SK-N-SH (cell line): ENCODE data around the gene MYADML2.

Experiments
- EP300 ChIP-seq, 2 experiments: IDR thresholded peaks; 2 replicates each; pipeline versions ENCODE4 v1.4.0 to v1.6.1; 2012; ENCODE audit warnings: borderline replicate concordance in 1 of 2, low read depth in 1 of 2, low read length in 1 of 2
- GABPA ChIP-seq: IDR thresholded peaks from 2 replicates; pipeline ENCODE4 v1.4.0; 2012; ENCODE audit warnings: low read depth, mild to moderate bottlenecking
- MEF2A ChIP-seq: IDR thresholded peaks from 2 replicates; pipeline ENCODE4 v1.4.0; 2012; ENCODE audit warnings: low read depth, borderline replicate concordance
- MXI1 ChIP-seq: IDR thresholded peaks from 2 replicates; pipeline ENCODE4 v1.6.1; 2012; ENCODE audit warnings: mild to moderate bottlenecking, low read depth, low read length, improper control_type of control experiment
- NFIC ChIP-seq: IDR thresholded peaks from 2 replicates; pipeline ENCODE4 v1.4.0; 2012; ENCODE audit warnings: borderline replicate concordance
- POLR2AphosphoS5 ChIP-seq: IDR thresholded peaks from 2 replicates; pipeline ENCODE4 v1.6.1; 2012; ENCODE audit warnings: low read depth, low read length
- SIN3A ChIP-seq: IDR thresholded peaks from 2 replicates; pipeline ENCODE4 v1.6.1; 2012; ENCODE audit warnings: low read depth, mild to moderate bottlenecking, low read length, moderate library complexity, borderline replicate concordance
- TEAD4 ChIP-seq: IDR thresholded peaks from 2 replicates; pipeline ENCODE4 v1.4.0; 2012; ENCODE audit warnings: mild to moderate bottlenecking, borderline replicate concordance; ENCODE audit not compliant: insufficient read depth
- YY1 ChIP-seq: IDR thresholded peaks from 2 replicates; pipeline ENCODE4 v1.4.0; 2012; ENCODE audit warnings: low read depth, mild to moderate bottlenecking
- TF ChIP-seq, protein P1 (sequence below): fragments of 200-600 bp; sonication (generic); IDR thresholded peaks from 2 replicates; pipeline ENCODE4 v1.6.1; 2017; ENCODE audit warnings: antibody characterized with exemption, mild to moderate bottlenecking, moderate library complexity
- TF ChIP-seq, protein P2 (sequence below): IDR thresholded peaks from 2 replicates; pipeline ENCODE4 v1.4.0; 2012; ENCODE audit warnings: low read depth

DNA sequence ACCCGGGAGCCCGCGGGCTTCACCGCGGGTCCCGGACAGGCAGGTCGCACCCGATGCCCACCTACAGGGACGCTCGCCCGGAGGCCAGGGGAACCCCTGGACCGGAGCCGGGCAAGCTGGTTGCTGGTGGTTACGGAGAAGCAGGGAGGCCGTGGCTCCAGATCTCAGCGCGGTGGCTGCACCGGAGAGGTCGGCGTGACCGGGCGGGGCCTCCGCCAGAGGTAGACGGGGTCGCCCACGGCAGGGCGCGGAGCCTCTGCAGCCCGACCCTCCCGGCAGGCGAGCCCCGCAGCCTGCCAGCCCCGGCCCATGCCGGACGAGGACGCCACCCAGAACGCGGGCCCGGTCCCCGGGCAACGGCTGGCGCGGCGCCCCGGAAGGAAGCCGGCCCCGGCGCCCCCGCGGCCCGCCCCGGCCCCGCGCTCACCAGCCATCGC lies 36.2 kb downstream of the MYADML2 start:
- TF ChIP-seq SIN3A (peak; percentile 20; the same call in 1 of the 2 replicates), MEF2A (no peak), MXI1 (peak; percentile 49; the same call in 1 of the 2 replicates), NFIC (no peak), YY1 (no peak), POLR2AphosphoS5 (no peak), EP300 (IDR thresholded peaks at IDR 0.05; ENCODE audit: borderline replicate concordance in 1 of 2, low read depth in 1 of 2, low read length in 1 of 2) (no peak), TEAD4 (no peak), GABPA (0 out of 2 replicates have a peak, but pooled peaks have one; percentile 14)
- TF ChIP-seq, protein P1, sequence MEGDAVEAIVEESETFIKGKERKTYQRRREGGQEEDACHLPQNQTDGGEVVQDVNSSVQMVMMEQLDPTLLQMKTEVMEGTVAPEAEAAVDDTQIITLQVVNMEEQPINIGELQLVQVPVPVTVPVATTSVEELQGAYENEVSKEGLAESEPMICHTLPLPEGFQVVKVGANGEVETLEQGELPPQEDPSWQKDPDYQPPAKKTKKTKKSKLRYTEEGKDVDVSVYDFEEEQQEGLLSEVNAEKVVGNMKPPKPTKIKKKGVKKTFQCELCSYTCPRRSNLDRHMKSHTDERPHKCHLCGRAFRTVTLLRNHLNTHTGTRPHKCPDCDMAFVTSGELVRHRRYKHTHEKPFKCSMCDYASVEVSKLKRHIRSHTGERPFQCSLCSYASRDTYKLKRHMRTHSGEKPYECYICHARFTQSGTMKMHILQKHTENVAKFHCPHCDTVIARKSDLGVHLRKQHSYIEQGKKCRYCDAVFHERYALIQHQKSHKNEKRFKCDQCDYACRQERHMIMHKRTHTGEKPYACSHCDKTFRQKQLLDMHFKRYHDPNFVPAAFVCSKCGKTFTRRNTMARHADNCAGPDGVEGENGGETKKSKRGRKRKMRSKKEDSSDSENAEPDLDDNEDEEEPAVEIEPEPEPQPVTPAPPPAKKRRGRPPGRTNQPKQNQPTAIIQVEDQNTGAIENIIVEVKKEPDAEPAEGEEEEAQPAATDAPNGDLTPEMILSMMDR, result no peak
- TF ChIP-seq, protein P2, sequence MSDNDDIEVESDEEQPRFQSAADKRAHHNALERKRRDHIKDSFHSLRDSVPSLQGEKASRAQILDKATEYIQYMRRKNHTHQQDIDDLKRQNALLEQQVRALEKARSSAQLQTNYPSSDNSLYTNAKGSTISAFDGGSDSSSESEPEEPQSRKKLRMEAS, result no peak
